Effector memory CD8-positive, alpha-beta T cell (primary cell): ENCODE measurements around the gene JMJD7.

ENCODE experiments used
- ATAC-seq: fragments of 150-1000 bp; cut with Tn5 transposase; replicated peaks from 2 replicates; pipeline ENCODE4 v1.10.0; 2021; ENCODE audit warnings: mild to moderate bottlenecking, moderate library complexity
- DNase-seq, 3 experiments: peaks; one replicate each; pipeline ENCODE4 v3.0.0; 2021
- H3K27ac Mint-ChIP-seq, 2 donors: one replicate each; pipeline ENCODE4 v1.8.0; 2022; ENCODE audit warnings: mild to moderate bottlenecking in 2 of 2, mixed read lengths in 2 of 2, moderate library complexity in 2 of 2
- H3K27me3 Mint-ChIP-seq, 2 donors: one replicate each; pipeline ENCODE4 v1.8.0; 2022; ENCODE audit warnings: mixed read lengths in 2 of 2
- H3K36me3 Mint-ChIP-seq: one replicate; pipeline ENCODE4 v1.8.0; 2022; ENCODE audit warnings: mild to moderate bottlenecking, moderate library complexity, mixed read lengths; ENCODE audit not compliant: insufficient read depth
- H3K4me1 Mint-ChIP-seq, 2 donors: one replicate each; pipeline ENCODE4 v1.8.0; 2022; ENCODE audit warnings: low read depth in 2 of 2, mixed read lengths in 2 of 2
- H3K4me3 Mint-ChIP-seq, 2 donors: one replicate each; pipeline ENCODE4 v1.8.0; 2022; ENCODE audit warnings: mild to moderate bottlenecking in 2 of 2, mixed read lengths in 2 of 2, moderate library complexity in 2 of 2
- H3K9me3 Mint-ChIP-seq, 2 donors: one replicate each; pipeline ENCODE4 v1.8.0; 2022; ENCODE audit warnings: mixed read lengths in 2 of 2

Gene JMJD7

GRCh38 chr15:41848631-41849030 is 20.7 kb downstream of the JMJD7 start:
- no peaks in the 10 kb centered on the region for H3K9me3 Mint-ChIP-seq
- H3K4me3 Mint-ChIP-seq: no peak overlapping the region
- H3K36me3 Mint-ChIP-seq: peaks cover 24% of the 10 kb centered on the region
- ATAC-seq: no peak
- no peaks in the 10 kb centered on the region for H3K27me3 Mint-ChIP-seq
- peak overlapping the region in 1 of 2 donors; percentile 2 for H3K27ac Mint-ChIP-seq
- H3K4me1 Mint-ChIP-seq: peaks cover 0 to 10% of the 10 kb centered on the region in 2 donors
- no peak for DNase-seq

GRCh38 chr15:41849204-41849603 is 21.3 kb downstream of the JMJD7 start:
- H3K36me3 Mint-ChIP-seq: peaks cover 24% of the 10 kb centered on the region
- H3K27me3 Mint-ChIP-seq: no peaks in the 10 kb centered on the region
- DNase-seq (no peak), ATAC-seq (no peak)
- no peak overlapping the region for H3K4me3 Mint-ChIP-seq
- H3K9me3 Mint-ChIP-seq: no peaks in the 10 kb centered on the region
- peaks cover 0 to 10% of the 10 kb centered on the region in 2 donors for H3K4me1 Mint-ChIP-seq
- peak overlapping the region in 1 of 2 donors; percentile 62 for H3K27ac Mint-ChIP-seq

GRCh38 chr15:41849861-41850260 is 22.0 kb downstream of the JMJD7 start:
- peak overlapping the region in 1 of 2 donors; percentile 65 for H3K27ac Mint-ChIP-seq
- no peaks in the 10 kb centered on the region for H3K27me3 Mint-ChIP-seq
- DNase-seq: no peak
- ATAC-seq: no peak
- H3K4me1 Mint-ChIP-seq: peaks cover 0 to 10% of the 10 kb centered on the region in 2 donors
- H3K9me3 Mint-ChIP-seq: no peaks in the 10 kb centered on the region
- H3K36me3 Mint-ChIP-seq: peaks cover 24% of the 10 kb centered on the region
- H3K4me3 Mint-ChIP-seq: no peak overlapping the region

- H3K9me3 Mint-ChIP-seq: no peaks in the 10 kb centered on the region
- ATAC-seq (no peak), DNase-seq (no peak)
- no peaks in the 10 kb centered on the region for H3K27me3 Mint-ChIP-seq
- H3K36me3 Mint-ChIP-seq: peaks cover 23% of the 10 kb centered on the region
- H3K4me3 Mint-ChIP-seq: no peak overlapping the region
- peaks cover 0 to 10% of the 10 kb centered on the region in 2 donors for H3K4me1 Mint-ChIP-seq
- peak overlapping the region; percentile 58 to 65 for H3K27ac Mint-ChIP-seq
These were observed 22.7 kb downstream of the JMJD7 start for GRCh38 chr15:41850482-41851166.

- Mint-ChIP-seq H3K4me3 (no peak overlapping the region), H3K27ac (peak overlapping the region; percentile 58 to 65), H3K9me3 (no peaks in the 10 kb centered on the region), H3K4me1 (peaks cover 0 to 10% of the 10 kb centered on the region in 2 donors), H3K27me3 (no peaks in the 10 kb centered on the region), H3K36me3 (peaks cover 22% of the 10 kb centered on the region)
- DNase-seq: no peak
- ATAC-seq: no peak
These were observed 23.3 kb downstream of the JMJD7 start for GRCh38 chr15:41851167-41851523.

GRCh38 chr15:41851755-41852370 is 24.0 kb downstream of the JMJD7 start:
- Mint-ChIP-seq H3K27me3 (no peaks in the 10 kb centered on the region), H3K27ac (peak overlapping the region in 1 of 2 donors; percentile 35), H3K9me3 (no peaks in the 10 kb centered on the region), H3K4me1 (peaks cover 0 to 10% of the 10 kb centered on the region in 2 donors), H3K36me3 (peaks cover 22% of the 10 kb centered on the region), H3K4me3 (no peak overlapping the region)
- ATAC-seq: no peak
- DNase-seq: no peak

- peak overlapping the region in 1 of 2 donors; percentile 15 for H3K27ac Mint-ChIP-seq
- ATAC-seq (no peak), DNase-seq (no peak)
- H3K4me1 Mint-ChIP-seq: peaks cover 0 to 8% of the 10 kb centered on the region in 2 donors
- H3K4me3 Mint-ChIP-seq: no peak overlapping the region
- H3K27me3 Mint-ChIP-seq: no peaks in the 10 kb centered on the region
- H3K36me3 Mint-ChIP-seq: peaks cover 17% of the 10 kb centered on the region
- H3K9me3 Mint-ChIP-seq: no peaks in the 10 kb centered on the region
These were observed 25.1 kb downstream of the JMJD7 start for GRCh38 chr15:41852736-41853590.

- H3K27me3 Mint-ChIP-seq: no peaks in the 10 kb centered on the region
- H3K27ac Mint-ChIP-seq: no peak overlapping the region
- H3K36me3 Mint-ChIP-seq: peaks cover 14% of the 10 kb centered on the region
- H3K4me3 Mint-ChIP-seq: no peak overlapping the region
- no peak for ATAC-seq
- peaks cover 0 to 6% of the 10 kb centered on the region in 2 donors for H3K4me1 Mint-ChIP-seq
- H3K9me3 Mint-ChIP-seq: no peaks in the 10 kb centered on the region
- DNase-seq: no peak
These were observed 25.9 kb downstream of the JMJD7 start for GRCh38 chr15:41853831-41854230.

GRCh38 chr15:41854443-41854842 is 26.6 kb downstream of the JMJD7 start:
- no peaks in the 10 kb centered on the region for H3K27me3 Mint-ChIP-seq
- H3K27ac Mint-ChIP-seq: no peak overlapping the region
- H3K36me3 Mint-ChIP-seq: peaks cover 11% of the 10 kb centered on the region
- peaks cover 0 to 6% of the 10 kb centered on the region in 2 donors for H3K4me1 Mint-ChIP-seq
- ATAC-seq: no peak
- H3K9me3 Mint-ChIP-seq: no peaks in the 10 kb centered on the region
- DNase-seq: no peak
- H3K4me3 Mint-ChIP-seq: no peak overlapping the region

- DNase-seq (no peak), ATAC-seq (no peak)
- H3K9me3 Mint-ChIP-seq: no peaks in the 10 kb centered on the region
- peak overlapping the region in 1 of 2 donors; percentile 54 for H3K27ac Mint-ChIP-seq
- no peaks in the 10 kb centered on the region for H3K27me3 Mint-ChIP-seq
- H3K36me3 Mint-ChIP-seq: peaks cover 10% of the 10 kb centered on the region
- no peak overlapping the region for H3K4me3 Mint-ChIP-seq
- peaks cover 0 to 8% of the 10 kb centered on the region in 2 donors for H3K4me1 Mint-ChIP-seq
These were observed 27.5 kb downstream of the JMJD7 start for GRCh38 chr15:41855261-41855961.

- DNase-seq (no peak), ATAC-seq (no peak)
- H3K4me3 Mint-ChIP-seq: no peak overlapping the region
- H3K4me1 Mint-ChIP-seq: peaks cover 0 to 4% of the 10 kb centered on the region in 2 donors
- peaks cover 6% of the 10 kb centered on the region for H3K36me3 Mint-ChIP-seq
- no peaks in the 10 kb centered on the region for H3K9me3 Mint-ChIP-seq
- no peak overlapping the region for H3K27ac Mint-ChIP-seq
- H3K27me3 Mint-ChIP-seq: no peaks in the 10 kb centered on the region
These were observed 28.4 kb downstream of the JMJD7 start for GRCh38 chr15:41856262-41856661.

GRCh38 chr15:41856716-41857115 is 28.8 kb downstream of the JMJD7 start:
- Mint-ChIP-seq H3K4me1 (peaks cover 0 to 3% of the 10 kb centered on the region in 2 donors), H3K36me3 (peaks cover 5% of the 10 kb centered on the region), H3K9me3 (no peaks in the 10 kb centered on the region), H3K4me3 (no peak overlapping the region), H3K27me3 (no peaks in the 10 kb centered on the region), H3K27ac (no peak overlapping the region)
- ATAC-seq: no peak
- no peak for DNase-seq

GRCh38 chr15:41857316-41857715 is 29.4 kb downstream of the JMJD7 start:
- no peaks in the 10 kb centered on the region for H3K27me3 Mint-ChIP-seq

More at GRCh38 chr15:41857316-41857715, 29.4 kb downstream of the JMJD7 start:
- Mint-ChIP-seq H3K9me3 (no peaks in the 10 kb centered on the region), H3K27ac (no peak overlapping the region), H3K36me3 (peaks cover 5% of the 10 kb centered on the region), H3K4me1 (peaks cover 0 to 3% of the 10 kb centered on the region in 2 donors), H3K4me3 (no peak overlapping the region)
- DNase-seq: no peak
- ATAC-seq: no peak
